GM13976 (cell line): ENCODE data around the gene AUH.

Source experiments
- DNase-seq: peaks from one replicate; pipeline ENCODE4 v3.0.0; 2012; ENCODE audit warnings: low spot score
- in situ Hi-C: fragments of 300-500 bp; cut with MboI; formaldehyde crosslinking; loops from one replicate; pipeline ENCODE4 v1.12.0; 2022; ENCODE audit warnings: low sequenced_read_pairs, mixed read lengths, inconsistent platforms; ENCODE audit not compliant: unreplicated experiment
- TF ChIP-seq, protein P1 (sequence below): IDR thresholded peaks from 2 replicates; pipeline ENCODE4 v1.5.1; 2012; ENCODE audit warnings: borderline replicate concordance, mild to moderate bottlenecking; ENCODE audit not compliant: insufficient read depth; ENCODE audit errors: extremely low read depth, missing control alignments, control extremely low read depth

Gene AUH

DNA sequence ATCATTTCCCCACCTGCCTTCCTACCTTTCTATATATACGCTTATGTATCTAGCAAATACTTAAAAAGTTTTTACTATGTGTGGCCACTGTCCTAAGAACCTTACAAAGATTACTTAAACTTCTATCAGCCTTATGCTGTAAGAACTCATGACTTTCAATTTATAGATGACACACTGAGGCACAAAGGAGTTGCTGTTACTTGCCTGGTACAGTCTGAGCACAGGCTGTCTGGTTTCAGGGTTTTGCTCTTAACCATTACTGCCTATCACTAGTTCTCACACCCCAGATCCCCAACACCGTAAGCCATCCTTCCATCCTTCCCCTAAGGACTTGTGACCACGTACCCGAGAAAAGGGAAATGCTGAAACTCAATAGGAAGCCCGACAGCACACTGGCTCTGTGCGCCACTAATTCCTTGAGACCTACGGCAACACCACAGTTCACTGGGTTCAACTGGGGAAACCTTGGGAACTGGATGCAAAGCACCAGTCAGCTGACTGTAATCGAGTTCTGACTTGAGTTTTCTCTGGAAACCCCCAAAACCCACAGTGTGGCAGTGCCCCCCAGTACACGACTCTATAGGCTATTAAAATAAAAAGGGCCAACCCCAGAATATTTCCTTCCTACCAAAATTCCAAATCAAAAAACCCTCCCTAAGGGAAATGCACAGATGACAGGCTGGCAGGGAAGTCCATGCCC lies 56.0 kb downstream of the AUH start:
- no peak for DNase-seq
- in situ Hi-C loops: no loop called here
- TF ChIP-seq, protein P1, sequence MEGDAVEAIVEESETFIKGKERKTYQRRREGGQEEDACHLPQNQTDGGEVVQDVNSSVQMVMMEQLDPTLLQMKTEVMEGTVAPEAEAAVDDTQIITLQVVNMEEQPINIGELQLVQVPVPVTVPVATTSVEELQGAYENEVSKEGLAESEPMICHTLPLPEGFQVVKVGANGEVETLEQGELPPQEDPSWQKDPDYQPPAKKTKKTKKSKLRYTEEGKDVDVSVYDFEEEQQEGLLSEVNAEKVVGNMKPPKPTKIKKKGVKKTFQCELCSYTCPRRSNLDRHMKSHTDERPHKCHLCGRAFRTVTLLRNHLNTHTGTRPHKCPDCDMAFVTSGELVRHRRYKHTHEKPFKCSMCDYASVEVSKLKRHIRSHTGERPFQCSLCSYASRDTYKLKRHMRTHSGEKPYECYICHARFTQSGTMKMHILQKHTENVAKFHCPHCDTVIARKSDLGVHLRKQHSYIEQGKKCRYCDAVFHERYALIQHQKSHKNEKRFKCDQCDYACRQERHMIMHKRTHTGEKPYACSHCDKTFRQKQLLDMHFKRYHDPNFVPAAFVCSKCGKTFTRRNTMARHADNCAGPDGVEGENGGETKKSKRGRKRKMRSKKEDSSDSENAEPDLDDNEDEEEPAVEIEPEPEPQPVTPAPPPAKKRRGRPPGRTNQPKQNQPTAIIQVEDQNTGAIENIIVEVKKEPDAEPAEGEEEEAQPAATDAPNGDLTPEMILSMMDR: no peak

DNA sequence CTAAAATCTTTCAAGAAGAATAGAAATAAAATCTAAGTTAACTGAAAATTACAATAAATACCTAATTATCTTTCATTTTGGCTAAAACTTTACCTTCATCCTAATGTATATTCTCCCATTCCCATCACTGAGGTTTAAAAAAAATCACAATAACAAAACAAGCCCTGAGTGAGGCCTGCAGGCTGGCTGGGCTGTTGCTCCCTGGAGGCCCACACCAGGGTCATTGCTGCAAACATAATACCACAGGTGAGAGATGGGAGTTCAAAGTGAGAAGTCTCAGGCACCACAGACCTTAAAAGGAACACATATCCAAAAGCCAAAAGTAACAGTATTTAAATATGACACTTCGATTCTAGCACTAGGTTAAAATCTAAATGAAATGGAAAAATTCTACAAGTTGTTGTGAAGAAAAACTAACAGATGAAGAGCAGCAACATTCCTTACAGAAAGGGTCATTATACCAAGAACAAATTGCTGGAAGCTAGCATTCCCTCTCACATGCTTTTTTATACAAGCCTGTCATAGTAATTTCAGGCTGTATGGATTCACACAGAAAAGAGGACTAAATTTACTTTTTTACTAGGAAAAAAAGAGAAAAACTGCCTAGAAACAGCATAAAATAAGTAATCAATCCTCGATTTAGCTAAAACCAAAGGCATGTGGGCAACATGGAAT lies 57.8 kb downstream of the AUH start:
- no peak for DNase-seq
- TF ChIP-seq, protein P1: no peak
- in situ Hi-C loops: no loop called here

DNA sequence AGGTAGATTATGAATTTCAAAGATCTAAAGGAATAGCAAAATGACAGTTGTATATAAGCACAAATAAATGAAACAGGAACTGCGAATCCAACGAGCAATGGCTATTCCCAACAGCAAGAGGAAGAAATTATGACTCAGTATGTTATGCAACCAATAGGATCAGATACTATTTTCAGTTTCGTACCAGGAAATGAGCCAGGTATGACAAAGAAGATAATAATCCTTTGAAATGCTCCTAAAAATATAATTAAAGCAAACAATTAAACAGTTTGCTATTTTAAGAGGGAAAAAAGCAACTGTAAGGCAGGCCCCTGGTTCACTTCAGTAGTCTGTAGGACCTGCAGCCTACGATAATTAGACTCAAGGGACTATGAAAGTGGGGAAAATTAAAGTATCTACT lies 58.9 kb downstream of the AUH start:
- DNase-seq: no peak
- in situ Hi-C loops: no loop called here

DNA sequence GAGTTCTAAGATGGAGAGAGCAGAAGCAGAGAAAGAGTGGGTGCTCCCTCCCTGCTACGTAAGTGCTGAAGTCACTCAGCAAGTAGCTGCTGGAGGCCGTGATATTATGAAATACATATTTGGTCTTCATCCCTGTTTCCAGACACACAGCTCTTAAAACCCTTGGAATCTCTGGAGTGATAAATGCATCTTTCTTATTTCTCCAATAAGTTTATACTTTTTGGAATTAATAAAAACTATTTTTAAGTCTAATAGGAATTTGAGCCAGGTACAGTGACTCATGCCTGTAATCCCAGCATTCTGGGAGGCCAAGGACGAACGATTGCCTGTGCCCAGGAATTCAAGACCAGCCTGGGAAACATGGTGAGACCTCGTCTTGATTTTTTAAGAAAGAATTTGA lies 60.6 kb downstream of the AUH start:
- TF ChIP-seq, protein P1: no peak
- in situ Hi-C loops: no loop called here
- DNase-seq: no peak

More for the DNA sequence above, 58.9 kb downstream of the AUH start:
- TF ChIP-seq, protein P1: no peak

DNA sequence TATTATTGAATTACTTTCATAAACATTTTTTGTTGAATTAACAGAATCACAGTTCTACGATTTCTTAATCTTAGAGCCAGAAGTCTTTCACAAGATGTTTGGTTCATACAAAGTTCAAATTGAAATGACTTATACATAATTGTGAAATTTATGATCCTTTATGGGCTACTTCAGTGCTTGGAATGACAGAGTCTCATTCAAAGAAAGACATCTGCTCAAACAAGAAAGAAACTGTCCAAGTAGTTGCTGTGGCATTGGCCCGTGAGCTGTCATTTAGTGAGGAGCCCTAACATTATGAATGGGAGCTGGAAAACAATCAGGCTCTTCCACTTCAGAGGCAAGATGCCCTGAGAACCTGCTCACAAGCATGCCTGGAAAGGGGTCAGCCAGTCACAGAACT lies 63.4 kb downstream of the AUH start:
- TF ChIP-seq, protein P1: no peak
- DNase-seq: no peak
- in situ Hi-C loops: no loop called here

DNA sequence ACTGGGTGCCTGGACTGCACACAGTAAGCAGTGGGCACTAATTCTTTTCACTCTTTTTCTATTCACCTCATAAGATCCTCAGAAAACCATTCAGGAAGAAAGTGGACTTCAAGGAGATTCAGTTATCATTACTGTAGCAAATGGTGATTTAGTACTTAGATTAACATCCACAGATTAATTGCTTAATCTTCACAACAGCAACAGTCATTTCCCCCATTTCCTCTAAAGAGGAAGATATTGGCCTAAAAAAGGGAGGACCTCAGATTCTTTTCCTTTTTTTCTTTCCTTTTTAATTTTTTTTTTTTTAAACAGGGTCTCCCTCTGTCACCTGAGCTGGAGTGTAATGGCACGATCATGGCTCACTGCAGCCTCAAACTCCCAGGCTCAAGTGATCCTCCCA lies 64.4 kb downstream of the AUH start:
- TF ChIP-seq, protein P1: no peak
- DNase-seq: no peak
- in situ Hi-C loops: no loop called here
